Breast epithelium (tissue), 3 donors: ENCODE data around the gene CIAO2B.

Experiments
- CTCF ChIP-seq, 3 donors: fragments of 450-650 bp; IDR thresholded peaks; one replicate each; pipeline ENCODE4 v1.5.1; 2016 to 2017; ENCODE audit warnings: antibody characterized with exemption in 3 of 3, mild to moderate bottlenecking in 3 of 3, moderate library complexity in 3 of 3
- POLR2AphosphoS5 ChIP-seq, 3 donors: sonication (generic); formaldehyde crosslinking; IDR thresholded peaks; one replicate each; pipeline ENCODE4 v1.6.1; 2017; ENCODE audit warnings: antibody characterized with exemption in 3 of 3

DNA sequence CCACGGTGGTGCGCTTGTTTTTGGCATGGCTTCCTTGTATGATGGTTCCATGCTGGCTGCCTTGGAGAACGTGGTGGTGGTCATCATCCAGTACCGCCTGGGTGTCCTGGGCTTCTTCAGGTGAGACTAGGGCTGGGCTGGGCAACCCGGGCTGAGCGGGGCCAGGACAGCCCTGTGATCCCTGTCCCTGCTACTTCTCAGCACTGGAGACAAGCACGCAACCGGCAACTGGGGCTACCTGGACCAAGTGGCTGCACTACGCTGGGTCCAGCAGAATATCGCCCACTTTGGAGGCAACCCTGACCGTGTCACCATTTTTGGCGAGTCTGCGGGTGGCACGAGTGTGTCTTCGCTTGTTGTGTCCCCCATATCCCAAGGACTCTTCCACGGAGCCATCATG, 6.0 kb upstream of the CIAO2B start:
- TF ChIP-seq CTCF (IDR thresholded peaks at IDR 0.05) = no peak
- TF ChIP-seq POLR2AphosphoS5 (IDR thresholded peaks at IDR 0.05) = no peak
